Panc1 (cell line): ENCODE results near the gene PDCD11.

Source experiments
- POLR2AphosphoS5 ChIP-seq: IDR thresholded peaks from 2 replicates; pipeline ENCODE4 v1.6.1; 2012; ENCODE audit warnings: mild to moderate bottlenecking, low read depth, low read length, moderate library complexity
- REST ChIP-seq, 2 experiments: IDR thresholded peaks; 2 replicates each; pipeline ENCODE4 v1.6.1; 2011 to 2012; ENCODE audit warnings: low read depth in 2 of 2, control low read depth in 1 of 2, low read length in 1 of 2, mild to moderate bottlenecking in 1 of 2, moderate library complexity in 1 of 2; ENCODE audit not compliant: insufficient read depth in 1 of 2
- SIN3A ChIP-seq: IDR thresholded peaks from 2 replicates; pipeline ENCODE4 v1.6.1; 2012; ENCODE audit warnings: low read depth, mild to moderate bottlenecking, low read length, moderate library complexity, borderline replicate concordance; ENCODE audit not compliant: insufficient read depth
- TF ChIP-seq, protein P1 (sequence below): fragments of 450-650 bp; IDR thresholded peaks from 2 replicates; pipeline ENCODE4 v1.5.1; 2017; ENCODE audit warnings: mild to moderate bottlenecking

DNA sequence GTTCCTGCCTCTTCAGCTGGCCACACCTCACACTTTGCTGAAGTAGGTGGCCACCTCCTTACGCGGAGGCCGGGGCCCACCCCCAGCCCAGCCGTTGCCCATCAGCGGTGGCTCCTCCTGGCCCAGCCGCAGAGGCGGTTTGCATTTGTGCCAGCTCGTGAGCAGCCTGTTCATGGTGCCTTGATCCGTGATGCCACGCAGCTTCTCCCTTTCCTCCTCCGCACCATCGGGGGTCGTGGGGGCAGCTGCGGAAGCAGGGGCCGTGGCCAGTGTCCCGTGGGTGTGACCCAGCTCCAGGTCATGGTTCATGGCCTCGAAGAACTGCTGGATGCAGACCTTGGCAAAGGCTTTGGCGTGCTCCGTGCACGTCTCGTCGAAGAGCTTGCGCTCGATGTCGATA, 58.8 kb downstream of the PDCD11 start:
- TF ChIP-seq REST (IDR thresholded peaks at IDR 0.05; ENCODE audit: insufficient read depth in 1 of 2, low read depth in 2 of 2, low read length in 1 of 2), result no peak
- TF ChIP-seq, protein P1, sequence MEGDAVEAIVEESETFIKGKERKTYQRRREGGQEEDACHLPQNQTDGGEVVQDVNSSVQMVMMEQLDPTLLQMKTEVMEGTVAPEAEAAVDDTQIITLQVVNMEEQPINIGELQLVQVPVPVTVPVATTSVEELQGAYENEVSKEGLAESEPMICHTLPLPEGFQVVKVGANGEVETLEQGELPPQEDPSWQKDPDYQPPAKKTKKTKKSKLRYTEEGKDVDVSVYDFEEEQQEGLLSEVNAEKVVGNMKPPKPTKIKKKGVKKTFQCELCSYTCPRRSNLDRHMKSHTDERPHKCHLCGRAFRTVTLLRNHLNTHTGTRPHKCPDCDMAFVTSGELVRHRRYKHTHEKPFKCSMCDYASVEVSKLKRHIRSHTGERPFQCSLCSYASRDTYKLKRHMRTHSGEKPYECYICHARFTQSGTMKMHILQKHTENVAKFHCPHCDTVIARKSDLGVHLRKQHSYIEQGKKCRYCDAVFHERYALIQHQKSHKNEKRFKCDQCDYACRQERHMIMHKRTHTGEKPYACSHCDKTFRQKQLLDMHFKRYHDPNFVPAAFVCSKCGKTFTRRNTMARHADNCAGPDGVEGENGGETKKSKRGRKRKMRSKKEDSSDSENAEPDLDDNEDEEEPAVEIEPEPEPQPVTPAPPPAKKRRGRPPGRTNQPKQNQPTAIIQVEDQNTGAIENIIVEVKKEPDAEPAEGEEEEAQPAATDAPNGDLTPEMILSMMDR, result no peak
- no peak for TF ChIP-seq POLR2AphosphoS5
- TF ChIP-seq SIN3A, result no peak
